WTC11 (cell line): Measurements from ENCODE around the gene SUMF1. TPM values are rescaled to one million over a fixed set of nuclear protein-coding genes. Genes with fewer than 3 reads are reported as not detected.
A peak's percentile ranks its signal among the peaks of the same experiment; 100 is the strongest.

Experiments used
- ATAC-seq: fragments of 200-7000 bp; cut with Tn5 transposase; 2 replicates; pipeline ENCODE4 v1.10.0; 2021; ENCODE audit warnings: mild to moderate bottlenecking, moderate library complexity
- CTCF ChIA-PET: fragments of 300-600 bp; sonication (Branson Sonifier 250); formaldehyde crosslinking; loops from one replicate; lab custom pipeline; 2021; ENCODE audit warnings: antibody characterized with exemption; lab: Charles Lee
- POLR2A ChIA-PET: fragments of 350-600 bp; sonication (Branson Sonifier 250); formaldehyde crosslinking; loops from one replicate; lab custom pipeline; 2021; ENCODE audit warnings: antibody characterized with exemption; lab: Charles Lee
- DNase-seq: peaks from one replicate; pipeline ENCODE4 v3.0.0; 2021; ENCODE audit warnings: low spot score
- H3K27ac Mint-ChIP-seq: 2 replicates; pipeline ENCODE4 v1.8.0; 2021; ENCODE audit warnings: mixed read lengths
- H3K27me3 Mint-ChIP-seq: 2 replicates; pipeline ENCODE4 v1.8.0; 2021; ENCODE audit warnings: low read depth, mild to moderate bottlenecking, moderate library complexity, mixed read lengths
- H3K36me3 Mint-ChIP-seq: 2 replicates; pipeline ENCODE4 v1.8.0; 2021; ENCODE audit warnings: mixed read lengths
- H3K4me1 Mint-ChIP-seq: 2 replicates; pipeline ENCODE4 v1.8.0; 2022; ENCODE audit warnings: mixed read lengths
- H3K4me3 Mint-ChIP-seq: 2 replicates; pipeline ENCODE4 v1.8.0; 2021; ENCODE audit warnings: mild to moderate bottlenecking, moderate library complexity, mixed read lengths
- H3K9me3 Mint-ChIP-seq: 2 replicates; pipeline ENCODE4 v1.8.0; 2021; ENCODE audit warnings: mixed read lengths
- ATF3 ChIP-seq: sonication (generic); formaldehyde crosslinking; conservative IDR thresholded peaks from 2 replicates; pipeline ENCODE4 v1.8.1; 2022; ENCODE audit warnings: mild to moderate bottlenecking, missing genetic modification reagents
- CBFB ChIP-seq: sonication (generic); formaldehyde crosslinking; IDR thresholded peaks from 2 replicates; pipeline ENCODE4 v1.8.1; 2022; ENCODE audit warnings: mild to moderate bottlenecking, low read depth, missing genetic modification reagents
- CREM ChIP-seq: sonication (generic); formaldehyde crosslinking; IDR thresholded peaks from 2 replicates; pipeline ENCODE4 v1.8.1; 2022; ENCODE audit warnings: mild to moderate bottlenecking, missing genetic modification reagents, moderate library complexity
- ELF4 ChIP-seq: sonication (generic); formaldehyde crosslinking; IDR thresholded peaks from 2 replicates; pipeline ENCODE4 v1.8.1; 2022; ENCODE audit warnings: low read depth, mild to moderate bottlenecking, moderate library complexity, missing genetic modification reagents
- ETV6 ChIP-seq: sonication (generic); formaldehyde crosslinking; IDR thresholded peaks from 2 replicates; pipeline ENCODE4 v1.8.1; 2022; ENCODE audit warnings: mild to moderate bottlenecking, missing genetic modification reagents
- FOXJ3 ChIP-seq: sonication (generic); formaldehyde crosslinking; IDR thresholded peaks from 2 replicates; pipeline ENCODE4 v1.9.0; 2021; ENCODE audit warnings: missing genetic modification reagents, mild to moderate bottlenecking, borderline replicate concordance
- FOXK1 ChIP-seq: sonication (generic); formaldehyde crosslinking; IDR thresholded peaks from 2 replicates; pipeline ENCODE4 v1.8.0; 2022; ENCODE audit warnings: mild to moderate bottlenecking, moderate library complexity, missing genetic modification reagents
- FOXP1 ChIP-seq: sonication (generic); formaldehyde crosslinking; IDR thresholded peaks from 2 replicates; pipeline ENCODE4 v1.8.0; 2022; ENCODE audit warnings: missing genetic modification reagents, mild to moderate bottlenecking, moderate library complexity, borderline replicate concordance
- GTF2I ChIP-seq: fragments of 250-450 bp; sonication (Bioruptor Pico); conservative IDR thresholded peaks from 2 replicates; pipeline ENCODE4 v1.4.0; 2021; ENCODE audit warnings: mild to moderate bottlenecking
- HMGA2 ChIP-seq: fragments of 250-450 bp; sonication (Bioruptor Pico); IDR thresholded peaks from 2 replicates; pipeline ENCODE4 v1.4.0; 2021; ENCODE audit warnings: mild to moderate bottlenecking, moderate library complexity
- MYBL2 ChIP-seq: sonication (generic); formaldehyde crosslinking; IDR thresholded peaks from 2 replicates; pipeline ENCODE4 v1.8.1; 2023; ENCODE audit warnings: mild to moderate bottlenecking, moderate library complexity, missing genetic modification reagents
- NFYB ChIP-seq: sonication (generic); formaldehyde crosslinking; conservative IDR thresholded peaks from 2 replicates; pipeline ENCODE4 v1.8.0; 2022; ENCODE audit warnings: low read depth, missing genetic modification reagents
- NR3C1 ChIP-seq: sonication (generic); formaldehyde crosslinking; conservative IDR thresholded peaks from 2 replicates; pipeline ENCODE4 v1.8.1; 2023; ENCODE audit warnings: low read depth, mild to moderate bottlenecking, missing genetic modification reagents
- SMAD4 ChIP-seq: sonication (generic); formaldehyde crosslinking; IDR thresholded peaks from 2 replicates; pipeline ENCODE4 v1.8.0; 2022; ENCODE audit warnings: mild to moderate bottlenecking, missing genetic modification reagents
- SP1 ChIP-seq: sonication (generic); formaldehyde crosslinking; conservative IDR thresholded peaks from 2 replicates; pipeline ENCODE4 v1.8.1; 2022; ENCODE audit warnings: missing genetic modification reagents
- TCF7 ChIP-seq: sonication (generic); formaldehyde crosslinking; IDR thresholded peaks from 2 replicates; pipeline ENCODE4 v1.8.0; 2022; ENCODE audit warnings: mild to moderate bottlenecking, low read depth, missing genetic modification reagents, moderate library complexity
- TEAD4 ChIP-seq: sonication (generic); formaldehyde crosslinking; IDR thresholded peaks from 2 replicates; pipeline ENCODE4 v1.8.0; 2022; ENCODE audit warnings: mild to moderate bottlenecking, missing genetic modification reagents
- ZBTB21 ChIP-seq: sonication (generic); formaldehyde crosslinking; IDR thresholded peaks from 2 replicates; pipeline ENCODE4 v1.8.1; 2023; ENCODE audit warnings: mild to moderate bottlenecking, missing genetic modification reagents, borderline replicate concordance
- ZNF232 ChIP-seq: sonication (generic); formaldehyde crosslinking; IDR thresholded peaks from 2 replicates; pipeline ENCODE4 v1.8.0; 2022; ENCODE audit warnings: mild to moderate bottlenecking, missing genetic modification reagents
- ZNF263 ChIP-seq: sonication (generic); formaldehyde crosslinking; IDR thresholded peaks from 2 replicates; pipeline ENCODE4 v1.8.1; 2022; ENCODE audit warnings: low read depth, mild to moderate bottlenecking, moderate library complexity, missing genetic modification reagents
- ZNF423 ChIP-seq: fragments of 250-450 bp; sonication (Bioruptor Pico); IDR thresholded peaks from 2 replicates; pipeline ENCODE4 v2.1.2; 2022; ENCODE audit warnings: mild to moderate bottlenecking, moderate library complexity
- ZNF425 ChIP-seq: fragments of 250-450 bp; sonication (Bioruptor Pico); conservative IDR thresholded peaks from 2 replicates; pipeline ENCODE4 v1.9.0; 2021; ENCODE audit warnings: mild to moderate bottlenecking
- ZNF671 ChIP-seq: fragments of 250-450 bp; sonication (Bioruptor Pico); IDR thresholded peaks from 2 replicates; pipeline ENCODE4 v1.8.0; 2021; ENCODE audit warnings: mild to moderate bottlenecking
- ZSCAN18 ChIP-seq: fragments of 250-450 bp; sonication (Bioruptor Pico); IDR thresholded peaks from 2 replicates; pipeline ENCODE4 v2.1.2; 2022; ENCODE audit warnings: mild to moderate bottlenecking, moderate library complexity
- total RNA-seq: library from RNA; stranded (reverse); gene quantifications from 3 replicates; pipeline ENCODE4 v1.2.3, GENCODE V29; 2021
- TF ChIP-seq, protein P1 (sequence below): fragments of 200-600 bp; IDR thresholded peaks from 2 replicates; pipeline ENCODE4 v1.8.0; 2022; ENCODE audit warnings: antibody characterized with exemption
- TF ChIP-seq, protein P2 (sequence below): fragments of 250-450 bp; sonication (Bioruptor Pico); IDR thresholded peaks from 2 replicates; pipeline ENCODE4 v1.9.0; 2021; ENCODE audit warnings: mild to moderate bottlenecking, borderline replicate concordance
- TF ChIP-seq, protein P3 (sequence below): sonication (generic); formaldehyde crosslinking; IDR thresholded peaks from 2 replicates; pipeline ENCODE4 v1.8.0; 2022; ENCODE audit warnings: mild to moderate bottlenecking, missing genetic modification reagents

Gene SUMF1
- total RNA-seq, 1 experiment from 2014 or later = 10.4 TPM

DNA sequence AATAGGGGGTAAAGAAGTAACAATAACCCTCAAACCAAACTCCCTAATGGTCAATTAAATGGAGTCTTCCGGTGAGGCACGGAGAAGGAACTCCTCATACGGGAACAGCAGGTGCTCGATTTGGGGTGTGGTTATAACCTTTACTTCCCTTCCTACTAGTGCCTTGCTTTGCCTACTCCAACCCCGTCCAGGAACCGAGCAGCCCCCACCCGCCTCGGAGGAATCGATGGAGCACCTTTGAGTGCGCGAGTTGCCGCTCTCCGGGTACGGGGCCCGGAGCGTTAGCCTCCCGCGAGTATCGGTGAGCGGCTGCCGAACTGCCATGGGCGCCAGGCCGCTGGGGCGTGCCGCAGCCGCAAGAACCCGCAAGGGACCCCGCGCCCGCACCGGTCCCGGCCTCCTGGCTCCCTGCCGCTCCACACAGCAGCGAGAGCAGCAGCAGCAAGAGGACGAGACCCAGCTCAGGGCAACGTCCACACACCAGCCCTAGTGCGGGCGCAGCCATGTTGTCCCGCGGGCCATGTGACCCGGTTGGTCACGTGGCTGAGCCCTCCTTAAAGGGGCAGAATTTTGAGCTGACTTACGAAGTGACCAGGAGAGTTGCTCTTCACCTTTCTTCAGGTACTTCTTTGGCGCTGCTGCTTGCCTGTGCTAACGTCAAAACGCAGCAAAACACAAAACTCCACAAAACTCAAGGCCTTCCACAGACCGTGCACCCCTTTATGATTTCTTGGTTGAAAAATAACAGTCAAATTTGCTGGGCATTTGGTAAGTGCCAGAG is at the start of gene SUMF1 (continued):
- no peak for TF ChIP-seq SMAD4 (CRISPR knock-in tag)
- no peak for TF ChIP-seq TEAD4 (CRISPR knock-in tag)
- no peak for TF ChIP-seq ZNF263 (CRISPR knock-in tag)
- no peak for TF ChIP-seq FOXJ3 (CRISPR knock-in tag)
- TF ChIP-seq NFYB = no peak
- TF ChIP-seq ZNF671 (CRISPR knock-in tag) = no peak
- TF ChIP-seq, protein P1, sequence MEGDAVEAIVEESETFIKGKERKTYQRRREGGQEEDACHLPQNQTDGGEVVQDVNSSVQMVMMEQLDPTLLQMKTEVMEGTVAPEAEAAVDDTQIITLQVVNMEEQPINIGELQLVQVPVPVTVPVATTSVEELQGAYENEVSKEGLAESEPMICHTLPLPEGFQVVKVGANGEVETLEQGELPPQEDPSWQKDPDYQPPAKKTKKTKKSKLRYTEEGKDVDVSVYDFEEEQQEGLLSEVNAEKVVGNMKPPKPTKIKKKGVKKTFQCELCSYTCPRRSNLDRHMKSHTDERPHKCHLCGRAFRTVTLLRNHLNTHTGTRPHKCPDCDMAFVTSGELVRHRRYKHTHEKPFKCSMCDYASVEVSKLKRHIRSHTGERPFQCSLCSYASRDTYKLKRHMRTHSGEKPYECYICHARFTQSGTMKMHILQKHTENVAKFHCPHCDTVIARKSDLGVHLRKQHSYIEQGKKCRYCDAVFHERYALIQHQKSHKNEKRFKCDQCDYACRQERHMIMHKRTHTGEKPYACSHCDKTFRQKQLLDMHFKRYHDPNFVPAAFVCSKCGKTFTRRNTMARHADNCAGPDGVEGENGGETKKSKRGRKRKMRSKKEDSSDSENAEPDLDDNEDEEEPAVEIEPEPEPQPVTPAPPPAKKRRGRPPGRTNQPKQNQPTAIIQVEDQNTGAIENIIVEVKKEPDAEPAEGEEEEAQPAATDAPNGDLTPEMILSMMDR = no peak
- no peak for TF ChIP-seq CBFB (CRISPR knock-in tag)
- peak; percentile 78 for TF ChIP-seq MYBL2 (CRISPR knock-in tag)
- TF ChIP-seq, protein P2, sequence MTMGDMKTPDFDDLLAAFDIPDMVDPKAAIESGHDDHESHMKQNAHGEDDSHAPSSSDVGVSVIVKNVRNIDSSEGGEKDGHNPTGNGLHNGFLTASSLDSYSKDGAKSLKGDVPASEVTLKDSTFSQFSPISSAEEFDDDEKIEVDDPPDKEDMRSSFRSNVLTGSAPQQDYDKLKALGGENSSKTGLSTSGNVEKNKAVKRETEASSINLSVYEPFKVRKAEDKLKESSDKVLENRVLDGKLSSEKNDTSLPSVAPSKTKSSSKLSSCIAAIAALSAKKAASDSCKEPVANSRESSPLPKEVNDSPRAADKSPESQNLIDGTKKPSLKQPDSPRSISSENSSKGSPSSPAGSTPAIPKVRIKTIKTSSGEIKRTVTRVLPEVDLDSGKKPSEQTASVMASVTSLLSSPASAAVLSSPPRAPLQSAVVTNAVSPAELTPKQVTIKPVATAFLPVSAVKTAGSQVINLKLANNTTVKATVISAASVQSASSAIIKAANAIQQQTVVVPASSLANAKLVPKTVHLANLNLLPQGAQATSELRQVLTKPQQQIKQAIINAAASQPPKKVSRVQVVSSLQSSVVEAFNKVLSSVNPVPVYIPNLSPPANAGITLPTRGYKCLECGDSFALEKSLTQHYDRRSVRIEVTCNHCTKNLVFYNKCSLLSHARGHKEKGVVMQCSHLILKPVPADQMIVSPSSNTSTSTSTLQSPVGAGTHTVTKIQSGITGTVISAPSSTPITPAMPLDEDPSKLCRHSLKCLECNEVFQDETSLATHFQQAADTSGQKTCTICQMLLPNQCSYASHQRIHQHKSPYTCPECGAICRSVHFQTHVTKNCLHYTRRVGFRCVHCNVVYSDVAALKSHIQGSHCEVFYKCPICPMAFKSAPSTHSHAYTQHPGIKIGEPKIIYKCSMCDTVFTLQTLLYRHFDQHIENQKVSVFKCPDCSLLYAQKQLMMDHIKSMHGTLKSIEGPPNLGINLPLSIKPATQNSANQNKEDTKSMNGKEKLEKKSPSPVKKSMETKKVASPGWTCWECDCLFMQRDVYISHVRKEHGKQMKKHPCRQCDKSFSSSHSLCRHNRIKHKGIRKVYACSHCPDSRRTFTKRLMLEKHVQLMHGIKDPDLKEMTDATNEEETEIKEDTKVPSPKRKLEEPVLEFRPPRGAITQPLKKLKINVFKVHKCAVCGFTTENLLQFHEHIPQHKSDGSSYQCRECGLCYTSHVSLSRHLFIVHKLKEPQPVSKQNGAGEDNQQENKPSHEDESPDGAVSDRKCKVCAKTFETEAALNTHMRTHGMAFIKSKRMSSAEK = peak; percentile 59; the same call in 1 of the 2 replicates
- TF ChIP-seq ZNF425 = no peak
- TF ChIP-seq FOXP1 (CRISPR knock-in tag) = peak; percentile 93
- TF ChIP-seq ELF4 (CRISPR knock-in tag) = no peak
- no peak for TF ChIP-seq ZBTB21
- TF ChIP-seq FOXK1 (CRISPR knock-in tag) = peak; percentile 94
- peak; percentile 79 for TF ChIP-seq CREM (CRISPR knock-in tag)
- TF ChIP-seq SP1 (CRISPR knock-in tag) = peak; percentile 51; the same call in 1 of the 2 replicates
- no peak for TF ChIP-seq HMGA2 (CRISPR knock-in tag)
- TF ChIP-seq, all 79 proteins: peak for 26

- Mint-ChIP-seq H3K4me1 (peaks cover 29% of the 10 kb centered on the region), H3K27ac (no peak overlapping the region; the same call in 1 of the 2 replicates), H3K9me3 (no peaks in the 10 kb centered on the region), H3K4me3 (no peak overlapping the region), H3K27me3 (no peaks in the 10 kb centered on the region), H3K36me3 (no peaks in the 10 kb centered on the region)
- no peak for ATAC-seq
- POLR2A ChIA-PET = no interaction called here
- CTCF ChIA-PET = interaction anchor here (0.7 to 2.9 kb wide), 2 partner anchors 23 to 117 kb away, joined by 4 to 10 read pairs; partner anchors contain the start of gene ITPR1
- DNase-seq = no peak
- no peak for TF ChIP-seq ATF3
- no peak for TF ChIP-seq ZNF423 (CRISPR knock-in tag)
- TF ChIP-seq ZSCAN18 (CRISPR knock-in tag) = no peak
- no peak for TF ChIP-seq ELF4 (CRISPR knock-in tag)
- no peak for TF ChIP-seq ZNF232 (CRISPR knock-in tag)
- no peak for TF ChIP-seq ETV6
- TF ChIP-seq ZNF263 (CRISPR knock-in tag) = no peak
- no peak for TF ChIP-seq TCF7 (CRISPR knock-in tag)
- no peak for TF ChIP-seq NR3C1 (CRISPR knock-in tag)
- TF ChIP-seq GTF2I = no peak
- TF ChIP-seq, protein P3, sequence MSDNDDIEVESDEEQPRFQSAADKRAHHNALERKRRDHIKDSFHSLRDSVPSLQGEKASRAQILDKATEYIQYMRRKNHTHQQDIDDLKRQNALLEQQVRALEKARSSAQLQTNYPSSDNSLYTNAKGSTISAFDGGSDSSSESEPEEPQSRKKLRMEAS (CRISPR knock-in tag) = no peak
Observed at GRCh38 chr3:4515916-4516579, 49.0 kb upstream of the SUMF1 start.
